ENCODE measurements around the gene RHOT1.
"Not testable (repeated sequence)": the region's sequence is repeated elsewhere in the genome, so short reads cannot be mapped to it uniquely, and the experiment has no call there.

RHOT1 gene

GRCh38 chr17:32160526-32160925, 18.2 kb downstream of the RHOT1 start:
- no peak for DNase-seq

GRCh38 chr17:32161029-32161428, 18.7 kb downstream of the RHOT1 start:
- no peak for DNase-seq

GRCh38 chr17:32161506-32162365, 19.4 kb downstream of the RHOT1 start:
- no peak for DNase-seq

GRCh38 chr17:32174889-32175288, 32.6 kb downstream of the RHOT1 start:
- no peak for DNase-seq

- DNase-seq = not testable (repeated sequence)
These were observed 36.4 kb downstream of the RHOT1 start for GRCh38 chr17:32178679-32179078.

GRCh38 chr17:32179103-32179502, 36.8 kb downstream of the RHOT1 start:
- DNase-seq = not testable (repeated sequence)

- not testable (repeated sequence) for DNase-seq
These were observed 37.2 kb downstream of the RHOT1 start for GRCh38 chr17:32179526-32179925.

GRCh38 chr17:32180262-32180661, 38.0 kb downstream of the RHOT1 start:
- DNase-seq = not testable (repeated sequence)

- DNase-seq = no peak
These were observed 43.6 kb downstream of the RHOT1 start for GRCh38 chr17:32185875-32186274.

GRCh38 chr17:32187271-32187670, 45.0 kb downstream of the RHOT1 start:
- DNase-seq = no peak

- DNase-seq = no peak
These were observed 47.0 kb downstream of the RHOT1 start for GRCh38 chr17:32189343-32189742.

- no peak for DNase-seq
These were observed 49.0 kb downstream of the RHOT1 start for GRCh38 chr17:32191306-32191705.

GRCh38 chr17:32192379-32192778, 50.1 kb downstream of the RHOT1 start:
- no peak for DNase-seq

GRCh38 chr17:32197987-32198386, 55.7 kb downstream of the RHOT1 start:
- no peak for DNase-seq

GRCh38 chr17:32206861-32207260, 64.6 kb downstream of the RHOT1 start:
- no peak for DNase-seq

- DNase-seq = no peak
These were observed 66.1 kb downstream of the RHOT1 start for GRCh38 chr17:32208436-32208835.

- no peak for DNase-seq
These were observed 67.3 kb downstream of the RHOT1 start for GRCh38 chr17:32209608-32210007.

- DNase-seq = no peak
These were observed 69.4 kb downstream of the RHOT1 start for GRCh38 chr17:32211671-32212070.

GRCh38 chr17:32215696-32216095, 73.4 kb downstream of the RHOT1 start:
- DNase-seq = no peak

GRCh38 chr17:32222621-32223020, 80.3 kb downstream of the RHOT1 start:
- no peak for DNase-seq

- no peak for DNase-seq
These were observed 81.4 kb downstream of the RHOT1 start for GRCh38 chr17:32223703-32224102.

- no peak for DNase-seq
These were observed 84.6 kb downstream of the RHOT1 start for GRCh38 chr17:32226886-32227285.

- no peak for DNase-seq
These were observed 85.6 kb downstream of the RHOT1 start for GRCh38 chr17:32227910-32228309.

- DNase-seq = no peak
These were observed 93.3 kb downstream of the RHOT1 start for GRCh38 chr17:32235588-32235987.

- DNase-seq = no peak
These were observed 97.2 kb downstream of the RHOT1 start for GRCh38 chr17:32239456-32239855.

Measured in NCI-H1092 treated with DMSO at 0.1 percent for 48 hours (cell line).